GM12878 (cell line): ENCODE measurements around the gene CLK2.
"Not testable (repeated sequence)": the region's sequence is repeated elsewhere in the genome, so short reads cannot be mapped to it uniquely, and the experiment has no call there.

Experiments used
- BHLHE40 ChIP-seq, 2 experiments: fragments of 450-650 bp in 1 of 2; IDR thresholded peaks; 2 replicates each; pipeline ENCODE4 v1.6.1; 2011 to 2017; ENCODE audit warnings: low read depth in 2 of 2, borderline replicate concordance in 1 of 2, improper control_type of control experiment in 1 of 2, low read length in 1 of 2, mild to moderate bottlenecking in 1 of 2
- JUND ChIP-seq: IDR thresholded peaks from 2 replicates; pipeline ENCODE4 v1.6.1; 2012; ENCODE audit warnings: low read depth, mild to moderate bottlenecking, low read length, improper control_type of control experiment, moderate library complexity
- MTA2 ChIP-seq: fragments of 450-650 bp; IDR thresholded peaks from 2 replicates; pipeline ENCODE4 v1.6.1; 2016; ENCODE audit warnings: low read depth, mild to moderate bottlenecking, moderate library complexity
- TF ChIP-seq, protein P1 (sequence below), 3 experiments: IDR thresholded peaks in 2 of 3; conservative IDR thresholded peaks in 1 of 3; 2 replicates each; pipeline ENCODE4 v1.5.1; 2011; ENCODE audit warnings: low read depth in 3 of 3, low read length in 3 of 3, mild to moderate bottlenecking in 3 of 3, control low read depth in 2 of 3, moderate library complexity in 2 of 3, inconsistent platforms in 1 of 3, mixed read lengths in 1 of 3; ENCODE audit not compliant: control insufficient read depth in 2 of 3, insufficient read depth in 1 of 3; ENCODE audit errors: extremely low read depth in 1 of 3
- TF ChIP-seq, protein P2 (sequence below): fragments of 450-650 bp; IDR thresholded peaks from 2 replicates; pipeline ENCODE4 v1.6.1; 2017; ENCODE audit warnings: mild to moderate bottlenecking

DNA sequence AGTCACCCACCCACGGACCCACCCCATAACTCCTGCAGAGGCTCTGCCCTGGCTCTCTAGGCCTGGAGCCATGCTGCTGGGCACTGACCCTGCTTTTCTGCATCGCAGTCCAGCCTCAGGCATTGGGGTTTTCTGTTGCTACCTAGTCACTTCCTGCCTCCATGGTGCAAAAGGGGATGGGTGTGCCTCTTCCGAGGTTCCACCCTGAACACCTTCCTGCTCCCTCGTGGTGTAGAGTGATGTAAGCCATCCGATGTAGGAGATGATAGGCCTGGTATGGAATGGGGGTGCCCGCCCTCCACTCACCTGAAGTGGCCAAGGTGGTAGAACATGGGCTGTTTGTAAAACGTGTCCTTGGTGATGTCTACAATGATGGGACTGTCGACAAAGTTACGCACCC, 37.9 kb downstream of the CLK2 start:
- TF ChIP-seq, protein P1, sequence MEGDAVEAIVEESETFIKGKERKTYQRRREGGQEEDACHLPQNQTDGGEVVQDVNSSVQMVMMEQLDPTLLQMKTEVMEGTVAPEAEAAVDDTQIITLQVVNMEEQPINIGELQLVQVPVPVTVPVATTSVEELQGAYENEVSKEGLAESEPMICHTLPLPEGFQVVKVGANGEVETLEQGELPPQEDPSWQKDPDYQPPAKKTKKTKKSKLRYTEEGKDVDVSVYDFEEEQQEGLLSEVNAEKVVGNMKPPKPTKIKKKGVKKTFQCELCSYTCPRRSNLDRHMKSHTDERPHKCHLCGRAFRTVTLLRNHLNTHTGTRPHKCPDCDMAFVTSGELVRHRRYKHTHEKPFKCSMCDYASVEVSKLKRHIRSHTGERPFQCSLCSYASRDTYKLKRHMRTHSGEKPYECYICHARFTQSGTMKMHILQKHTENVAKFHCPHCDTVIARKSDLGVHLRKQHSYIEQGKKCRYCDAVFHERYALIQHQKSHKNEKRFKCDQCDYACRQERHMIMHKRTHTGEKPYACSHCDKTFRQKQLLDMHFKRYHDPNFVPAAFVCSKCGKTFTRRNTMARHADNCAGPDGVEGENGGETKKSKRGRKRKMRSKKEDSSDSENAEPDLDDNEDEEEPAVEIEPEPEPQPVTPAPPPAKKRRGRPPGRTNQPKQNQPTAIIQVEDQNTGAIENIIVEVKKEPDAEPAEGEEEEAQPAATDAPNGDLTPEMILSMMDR (IDR thresholded peaks at IDR 0.05 in 2 of 3, conservative IDR thresholded peaks at IDR 0.05 in 1 of 3; ENCODE audit: control insufficient read depth in 2 of 3, extremely low read depth in 1 of 3, insufficient read depth in 1 of 3, low read depth in 3 of 3, low read length in 3 of 3), result not testable (repeated sequence)
- not testable (repeated sequence) for TF ChIP-seq JUND; MTA2; BHLHE40 (IDR thresholded peaks at IDR 0.05; ENCODE audit: borderline replicate concordance in 1 of 2, low read depth in 2 of 2, low read length in 1 of 2)
- TF ChIP-seq, protein P2, sequence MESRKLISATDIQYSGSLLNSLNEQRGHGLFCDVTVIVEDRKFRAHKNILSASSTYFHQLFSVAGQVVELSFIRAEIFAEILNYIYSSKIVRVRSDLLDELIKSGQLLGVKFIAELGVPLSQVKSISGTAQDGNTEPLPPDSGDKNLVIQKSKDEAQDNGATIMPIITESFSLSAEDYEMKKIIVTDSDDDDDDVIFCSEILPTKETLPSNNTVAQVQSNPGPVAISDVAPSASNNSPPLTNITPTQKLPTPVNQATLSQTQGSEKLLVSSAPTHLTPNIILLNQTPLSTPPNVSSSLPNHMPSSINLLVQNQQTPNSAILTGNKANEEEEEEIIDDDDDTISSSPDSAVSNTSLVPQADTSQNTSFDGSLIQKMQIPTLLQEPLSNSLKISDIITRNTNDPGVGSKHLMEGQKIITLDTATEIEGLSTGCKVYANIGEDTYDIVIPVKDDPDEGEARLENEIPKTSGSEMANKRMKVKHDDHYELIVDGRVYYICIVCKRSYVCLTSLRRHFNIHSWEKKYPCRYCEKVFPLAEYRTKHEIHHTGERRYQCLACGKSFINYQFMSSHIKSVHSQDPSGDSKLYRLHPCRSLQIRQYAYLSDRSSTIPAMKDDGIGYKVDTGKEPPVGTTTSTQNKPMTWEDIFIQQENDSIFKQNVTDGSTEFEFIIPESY, result not testable (repeated sequence)
